HFFc6 (cell line): ENCODE data around the gene GTF3C5. TPM values are rescaled to one million over a fixed set of nuclear protein-coding genes. Genes with fewer than 3 reads are reported as not detected.
"Not testable (repeated sequence)": the region's sequence is repeated elsewhere in the genome, so short reads cannot be mapped to it uniquely, and the experiment has no call there.

ENCODE experiments used
- DNase-seq: peaks from one replicate; pipeline ENCODE4 v3.0.0-alpha.2; 2018
- H3K27ac Mint-ChIP-seq: 2 replicates; pipeline ENCODE4 v1.8.0; 2020; ENCODE audit warnings: mild to moderate bottlenecking, mixed read lengths
- H3K27me3 Mint-ChIP-seq: 2 replicates; pipeline ENCODE4 v1.8.0; 2021; ENCODE audit warnings: mild to moderate bottlenecking, moderate library complexity, mixed read lengths; ENCODE audit not compliant: insufficient read depth
- H3K36me3 Mint-ChIP-seq: 2 replicates; pipeline ENCODE4 v1.8.0; 2021; ENCODE audit warnings: low read depth, mixed read lengths
- H3K4me1 Mint-ChIP-seq: 2 replicates; pipeline ENCODE4 v1.8.0; 2020; ENCODE audit warnings: low read depth, mixed read lengths
- H3K4me3 Mint-ChIP-seq: 2 replicates; pipeline ENCODE4 v1.8.0; 2020; ENCODE audit warnings: mild to moderate bottlenecking, moderate library complexity, mixed read lengths
- H3K9me3 Mint-ChIP-seq: 2 replicates; pipeline ENCODE4 v1.8.0; 2020; ENCODE audit warnings: mild to moderate bottlenecking, mixed read lengths
- total RNA-seq, 6 experiments: library from RNA; stranded (reverse); fragmentation: NEBNext Ultra II Directional; extraction: Animal tissue kit (Norgen Biotek cat#: 25700); gene quantifications; 2 replicates in 1 of 6; 3 replicates in 5 of 6; pipeline ENCODE4 v1.2.3, GENCODE V29; 2021
- TF ChIP-seq, protein P1 (sequence below): fragments of 200-600 bp; sonication (generic); IDR thresholded peaks from 2 replicates; pipeline ENCODE4 v1.5.0; 2021; ENCODE audit warnings: antibody characterized with exemption, mild to moderate bottlenecking

The GTF3C5 gene
- total RNA-seq, 6 experiments from 2014 or later, result 34.5 to 40.2 (median 38.4) TPM

DNA sequence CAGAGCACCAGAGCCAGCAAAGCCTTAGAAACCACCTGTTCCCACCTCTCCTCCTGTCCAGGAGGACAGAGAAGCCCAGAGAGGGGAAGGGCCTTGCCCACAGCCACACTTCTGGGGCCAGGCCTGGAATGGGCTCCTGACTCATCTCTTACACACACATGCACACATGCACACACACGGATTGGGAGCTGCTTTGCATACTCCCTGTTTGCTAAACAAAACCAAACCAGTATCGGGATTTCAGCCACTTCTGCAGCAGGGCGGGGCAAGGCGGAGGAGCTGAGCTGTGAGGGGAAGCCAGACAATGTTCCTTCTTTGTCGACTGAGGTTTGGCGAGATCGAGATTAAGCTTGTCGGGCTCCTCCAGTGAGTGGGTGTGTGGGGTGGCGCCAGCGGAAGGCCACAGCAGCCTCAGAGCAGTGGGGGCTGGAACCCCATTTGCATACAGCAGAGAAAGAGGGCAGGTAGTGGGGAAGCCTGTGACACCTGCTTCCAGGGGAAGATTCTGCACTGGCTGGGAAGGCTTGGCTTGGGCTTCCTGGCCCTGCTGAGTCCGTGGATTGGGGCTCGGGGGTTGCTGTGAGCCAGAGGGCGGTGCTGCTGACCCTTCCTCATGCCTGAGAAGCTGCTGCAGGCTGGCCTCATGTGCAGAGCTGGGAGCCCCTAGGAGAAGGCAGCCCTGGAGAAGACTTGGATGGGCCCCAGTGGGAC is 36.2 kb upstream of the GTF3C5 start:
- H3K27me3 Mint-ChIP-seq, result peaks cover 44% of the 10 kb centered on the region
- peaks cover 12% of the 10 kb centered on the region for H3K4me1 Mint-ChIP-seq
- peaks cover 6% of the 10 kb centered on the region; the same call in 1 of the 2 replicates for H3K9me3 Mint-ChIP-seq
- H3K4me3 Mint-ChIP-seq, result no peak overlapping the region
- TF ChIP-seq, protein P1, sequence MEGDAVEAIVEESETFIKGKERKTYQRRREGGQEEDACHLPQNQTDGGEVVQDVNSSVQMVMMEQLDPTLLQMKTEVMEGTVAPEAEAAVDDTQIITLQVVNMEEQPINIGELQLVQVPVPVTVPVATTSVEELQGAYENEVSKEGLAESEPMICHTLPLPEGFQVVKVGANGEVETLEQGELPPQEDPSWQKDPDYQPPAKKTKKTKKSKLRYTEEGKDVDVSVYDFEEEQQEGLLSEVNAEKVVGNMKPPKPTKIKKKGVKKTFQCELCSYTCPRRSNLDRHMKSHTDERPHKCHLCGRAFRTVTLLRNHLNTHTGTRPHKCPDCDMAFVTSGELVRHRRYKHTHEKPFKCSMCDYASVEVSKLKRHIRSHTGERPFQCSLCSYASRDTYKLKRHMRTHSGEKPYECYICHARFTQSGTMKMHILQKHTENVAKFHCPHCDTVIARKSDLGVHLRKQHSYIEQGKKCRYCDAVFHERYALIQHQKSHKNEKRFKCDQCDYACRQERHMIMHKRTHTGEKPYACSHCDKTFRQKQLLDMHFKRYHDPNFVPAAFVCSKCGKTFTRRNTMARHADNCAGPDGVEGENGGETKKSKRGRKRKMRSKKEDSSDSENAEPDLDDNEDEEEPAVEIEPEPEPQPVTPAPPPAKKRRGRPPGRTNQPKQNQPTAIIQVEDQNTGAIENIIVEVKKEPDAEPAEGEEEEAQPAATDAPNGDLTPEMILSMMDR, result no peak
- H3K27ac Mint-ChIP-seq, result no peak overlapping the region
- no peaks in the 10 kb centered on the region for H3K36me3 Mint-ChIP-seq
- peak; percentile 54 for DNase-seq

DNA sequence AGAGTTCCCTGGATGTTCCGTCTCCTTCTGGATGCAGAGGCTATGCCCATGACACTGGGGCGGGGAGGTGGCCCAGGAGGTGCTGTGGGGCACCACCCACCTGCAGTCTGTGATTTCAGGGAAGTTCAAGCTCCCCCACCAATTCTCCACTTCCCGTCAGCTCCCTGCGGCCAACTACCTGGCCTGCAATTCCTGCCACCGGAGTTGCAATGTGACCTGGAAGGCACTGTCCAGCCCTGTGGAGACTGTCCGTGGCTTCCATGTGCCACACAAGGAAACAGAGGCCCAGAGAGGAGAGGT is 35.7 kb upstream of the GTF3C5 start:
- TF ChIP-seq, protein P1, result no peak
- H3K27me3 Mint-ChIP-seq, result peaks cover 48% of the 10 kb centered on the region
- H3K4me1 Mint-ChIP-seq, result peaks cover 12% of the 10 kb centered on the region
- H3K36me3 Mint-ChIP-seq, result no peaks in the 10 kb centered on the region
- DNase-seq, result no peak
- peaks cover 4% of the 10 kb centered on the region; the same call in 1 of the 2 replicates for H3K9me3 Mint-ChIP-seq
- no peak overlapping the region for H3K27ac Mint-ChIP-seq
- no peak overlapping the region for H3K4me3 Mint-ChIP-seq

DNA sequence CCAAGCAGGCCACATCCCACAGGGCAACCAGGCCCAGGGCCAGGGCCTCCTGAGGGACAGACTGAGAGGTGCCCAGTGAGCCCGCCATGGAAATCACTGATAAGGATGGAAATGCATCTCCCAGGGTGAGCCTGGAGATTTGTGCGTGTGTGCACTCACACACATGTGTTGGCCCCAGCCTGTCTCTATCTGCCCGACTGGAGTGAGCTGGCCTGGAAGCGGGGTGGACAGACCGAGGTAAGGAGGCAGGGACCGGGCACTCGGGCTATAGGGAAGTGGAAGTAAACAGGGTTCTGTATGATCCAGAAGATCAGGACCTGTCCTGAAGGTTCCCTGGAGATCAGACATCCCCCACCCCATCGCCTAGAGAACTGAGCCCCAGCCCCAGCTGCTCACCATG is 34.9 kb upstream of the GTF3C5 start:
- Mint-ChIP-seq H3K27ac (no peak overlapping the region), H3K27me3 (peaks cover 55% of the 10 kb centered on the region), H3K4me1 (peaks cover 12% of the 10 kb centered on the region), H3K4me3 (no peak overlapping the region), H3K36me3 (no peaks in the 10 kb centered on the region), H3K9me3 (no peaks in the 10 kb centered on the region)
- DNase-seq, result no peak
- TF ChIP-seq, protein P1, result no peak

DNA sequence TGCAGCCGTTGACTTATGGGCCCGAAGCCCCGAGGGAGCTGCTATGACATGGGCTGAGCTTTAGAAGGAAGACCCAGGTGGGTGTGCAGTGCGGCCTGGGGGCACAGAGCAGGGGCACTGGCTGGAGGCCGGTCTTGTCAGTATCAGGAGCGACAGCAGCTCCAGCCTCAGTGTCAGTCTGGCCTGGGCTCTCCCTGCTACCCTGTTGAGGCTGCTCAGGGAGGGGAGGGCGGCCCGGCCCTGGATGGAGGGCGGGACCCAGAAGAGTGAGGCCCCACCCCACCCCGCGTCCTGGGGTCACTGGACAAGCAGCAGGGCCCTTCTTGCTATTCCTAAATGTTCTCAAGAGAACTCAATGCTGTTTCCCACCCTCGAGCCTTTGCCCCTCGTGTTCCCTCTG is 34.3 kb upstream of the GTF3C5 start:
- Mint-ChIP-seq H3K36me3 (no peaks in the 10 kb centered on the region), H3K4me1 (peaks cover 12% of the 10 kb centered on the region), H3K27ac (no peak overlapping the region), H3K27me3 (peaks cover 53% of the 10 kb centered on the region), H3K9me3 (no peaks in the 10 kb centered on the region), H3K4me3 (no peak overlapping the region)
- TF ChIP-seq, protein P1, result no peak
- no peak for DNase-seq

DNA sequence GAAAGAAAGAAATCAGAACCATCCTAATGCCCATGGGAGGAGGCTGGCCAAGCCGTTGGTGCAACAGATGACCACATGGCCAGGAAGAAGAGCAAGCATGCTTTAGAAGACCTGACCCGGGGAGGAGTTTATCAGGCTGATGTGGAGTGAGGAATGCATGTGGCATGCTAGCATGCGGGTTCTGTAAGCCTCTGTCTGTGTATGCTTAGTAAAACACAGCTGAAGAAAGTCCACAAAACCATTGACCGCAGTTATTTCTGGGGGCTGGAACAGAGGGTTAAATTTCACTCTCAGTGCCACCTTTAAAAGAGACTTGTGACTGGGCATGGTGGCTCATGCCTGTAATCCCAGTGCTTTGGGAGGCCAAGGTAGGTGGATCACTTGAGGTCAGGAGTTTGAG is 33.2 kb upstream of the GTF3C5 start:
- H3K4me1 Mint-ChIP-seq, result peaks cover 12% of the 10 kb centered on the region
- no peaks in the 10 kb centered on the region for H3K9me3 Mint-ChIP-seq
- peaks cover 51% of the 10 kb centered on the region for H3K27me3 Mint-ChIP-seq
- TF ChIP-seq, protein P1, result no peak
- no peak overlapping the region for H3K4me3 Mint-ChIP-seq
- DNase-seq, result peak; percentile 39
- H3K36me3 Mint-ChIP-seq, result no peaks in the 10 kb centered on the region
- H3K27ac Mint-ChIP-seq, result no peak overlapping the region

DNA sequence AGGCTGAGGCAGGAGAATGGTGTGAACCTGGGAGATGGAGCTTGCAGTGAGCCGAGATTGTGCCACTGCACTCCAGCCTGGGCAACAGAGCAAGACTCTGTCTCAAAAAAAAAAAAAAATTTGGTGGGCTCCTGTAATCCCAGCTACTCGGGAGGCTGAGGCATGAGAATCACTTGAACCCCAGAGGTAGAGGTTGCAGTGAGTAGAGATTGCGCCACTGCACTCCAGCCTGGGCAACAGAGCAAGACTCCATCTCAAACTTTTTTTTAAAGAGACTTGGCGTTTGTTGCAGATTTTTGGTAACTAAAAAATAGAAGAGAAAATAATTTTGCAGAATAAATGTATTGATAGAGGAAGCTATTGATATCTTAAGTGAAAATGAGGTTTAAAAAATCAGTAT is 32.6 kb upstream of the GTF3C5 start:
- peaks cover 53% of the 10 kb centered on the region for H3K27me3 Mint-ChIP-seq
- not testable (repeated sequence) for H3K9me3 Mint-ChIP-seq, H3K4me3 Mint-ChIP-seq, H3K36me3 Mint-ChIP-seq, DNase-seq, H3K27ac Mint-ChIP-seq
- peaks cover 12% of the 10 kb centered on the region for H3K4me1 Mint-ChIP-seq
